Activated gamma-delta T cell (primary cell): ENCODE results near the gene ADCY2.

Experiments used
- DNase-seq: peaks from one replicate; lab custom pipeline; 2025; lab: John Stamatoyannopoulos, UW

The ADCY2 gene

GRCh38 chr5:7503564-7503963 is 107.6 kb downstream of the ADCY2 start:
- no peak for DNase-seq

- no peak for DNase-seq
Observed at GRCh38 chr5:7515284-7515914, 119.5 kb downstream of the ADCY2 start.

GRCh38 chr5:7516253-7516652 is 120.3 kb downstream of the ADCY2 start:
- no peak for DNase-seq

- no peak for DNase-seq
Observed at GRCh38 chr5:7517006-7517405, 121.1 kb downstream of the ADCY2 start.

- no peak for DNase-seq
Observed at GRCh38 chr5:7518947-7519560, 123.1 kb downstream of the ADCY2 start.

- no peak for DNase-seq
Observed at GRCh38 chr5:7519564-7519963, 123.6 kb downstream of the ADCY2 start.

GRCh38 chr5:7529880-7530279 is 133.9 kb downstream of the ADCY2 start:
- DNase-seq: no peak

GRCh38 chr5:7533941-7534340 is 138.0 kb downstream of the ADCY2 start:
- no peak for DNase-seq

- DNase-seq: no peak
Observed at GRCh38 chr5:7534505-7534904, 138.6 kb downstream of the ADCY2 start.

- DNase-seq: no peak
Observed at GRCh38 chr5:7537573-7537972, 141.6 kb downstream of the ADCY2 start.

GRCh38 chr5:7539571-7539970 is 143.6 kb downstream of the ADCY2 start:
- DNase-seq: no peak

- no peak for DNase-seq
Observed at GRCh38 chr5:7540736-7541485, 145.0 kb downstream of the ADCY2 start.

- no peak for DNase-seq
Observed at GRCh38 chr5:7541898-7542297, 146.0 kb downstream of the ADCY2 start.

GRCh38 chr5:7546555-7546954 is 150.6 kb downstream of the ADCY2 start:
- no peak for DNase-seq

GRCh38 chr5:7548596-7548995 is 152.7 kb downstream of the ADCY2 start:
- no peak for DNase-seq

GRCh38 chr5:7565559-7565958 is 169.6 kb downstream of the ADCY2 start:
- DNase-seq: no peak

- no peak for DNase-seq
Observed at GRCh38 chr5:7576023-7576715, 180.2 kb downstream of the ADCY2 start.

- no peak for DNase-seq
Observed at GRCh38 chr5:7577381-7577780, 181.4 kb downstream of the ADCY2 start.

- DNase-seq: no peak
Observed at GRCh38 chr5:7578071-7578470, 182.1 kb downstream of the ADCY2 start.

GRCh38 chr5:7584749-7585148 is 188.8 kb downstream of the ADCY2 start:
- DNase-seq: no peak

GRCh38 chr5:7585807-7586206 is 189.9 kb downstream of the ADCY2 start:
- DNase-seq: no peak

- DNase-seq: no peak
Observed at GRCh38 chr5:7586480-7586879, 190.5 kb downstream of the ADCY2 start.

- DNase-seq: no peak
Observed at GRCh38 chr5:7589800-7590199, 193.9 kb downstream of the ADCY2 start.
